Spinal cord (tissue), 10 donors: Measurements from ENCODE around the gene POLE4. TPM values are rescaled to one million over a fixed set of nuclear protein-coding genes. Genes with fewer than 3 reads are reported as not detected.

Experiments
- DNase-seq, 6 donors: peaks; one replicate each; pipeline versions ENCODE4 v3.0.0 to v3.0.0-alpha.2; 2013 to 2015; ENCODE audit warnings: low spot score in 6 of 6, low read depth in 4 of 6
- H3K27ac ChIP-seq: one replicate; pipeline ENCODE4 v1.5.1; 2013; ENCODE audit warnings: low read depth, low read length, control low read depth
- H3K27me3 ChIP-seq: one replicate; pipeline ENCODE4 v1.6.1; 2013; ENCODE audit warnings: low read length; ENCODE audit not compliant: control insufficient read depth, insufficient read depth
- H3K36me3 ChIP-seq: one replicate; pipeline ENCODE4 v1.6.1; 2013; ENCODE audit warnings: low read length; ENCODE audit not compliant: control insufficient read depth, insufficient read depth
- H3K4me1 ChIP-seq: one replicate; pipeline ENCODE4 v1.6.1; 2013; ENCODE audit warnings: low read length; ENCODE audit not compliant: control insufficient read depth, insufficient read depth
- H3K4me3 ChIP-seq: one replicate; pipeline ENCODE4 v1.5.1; 2013; ENCODE audit warnings: low read depth, low read length, control low read depth
- H3K9me3 ChIP-seq: one replicate; pipeline ENCODE4 v1.6.1; 2013; ENCODE audit warnings: low read length; ENCODE audit not compliant: control insufficient read depth, insufficient read depth
- WGBS: methylation state at CpG from one replicate; pipeline ENCODE4 v1.1.5; 2013; ENCODE audit warnings: missing lambda C conversion rate; ENCODE audit not compliant: insufficient coverage; 5-methylcytosine and 5-hydroxymethylcytosine counted together
- polyA plus RNA-seq, 2 donors: library from polyadenylated mRNA; unstranded; fragments of 120-200 nt; gene quantifications; one replicate each; pipeline ENCODE4 v1.2.1, GENCODE V29; 2013; ENCODE audit not compliant: insufficient read length in 2 of 2
- total RNA-seq, 2 donors: library from RNA; depleted of rRNA in 1 of 2; stranded (reverse); fragments of 120-200 nt in 1 of 2; fragments of >200 nt in 1 of 2; gene quantifications; one replicate each; pipeline versions ENCODE4 v1.2.3 to v1.2.4, GENCODE V29; 2013 to 2014
- donor health status: healthy.

POLE4 gene
- total and polyA plus RNA-seq, 4 donors: 20.7 to 88.9 (median 71.8) TPM

DNA sequence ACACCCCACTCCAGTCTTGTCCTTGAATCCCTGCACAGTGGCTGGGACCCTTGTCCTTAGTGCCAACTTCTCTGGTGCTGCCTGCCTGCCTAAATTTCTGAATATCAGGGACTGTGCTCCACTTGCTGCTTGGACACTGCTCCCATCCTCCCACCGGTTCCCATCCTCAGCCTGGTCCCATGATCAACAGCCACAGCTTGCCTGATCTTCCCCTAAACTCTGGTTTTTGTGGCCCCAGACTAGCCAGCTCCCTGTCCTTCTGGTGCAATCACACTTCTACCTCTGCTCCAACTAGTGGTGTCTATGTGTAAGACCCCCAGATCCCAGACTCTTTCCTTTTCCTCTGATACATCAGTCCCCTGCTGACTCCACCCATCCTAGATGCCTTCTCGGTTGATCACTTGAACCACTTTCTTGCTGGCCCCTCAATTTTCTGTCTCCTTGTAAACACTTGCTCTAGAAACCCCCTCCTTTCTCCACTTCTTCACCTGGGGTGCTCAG, 37.2 kb upstream of the POLE4 start:
- H3K27ac ChIP-seq: no peak overlapping the region
- WGBS: 89% methylated on average over 2 of the region's 2 CpGs
- DNase-seq: no peak
- no peaks in the 10 kb centered on the region for H3K9me3 ChIP-seq
- H3K36me3 ChIP-seq: no peaks in the 10 kb centered on the region
- no peaks in the 10 kb centered on the region for H3K27me3 ChIP-seq
- H3K4me1 ChIP-seq: peaks cover 9% of the 10 kb centered on the region
- H3K4me3 ChIP-seq: no peak overlapping the region

DNA sequence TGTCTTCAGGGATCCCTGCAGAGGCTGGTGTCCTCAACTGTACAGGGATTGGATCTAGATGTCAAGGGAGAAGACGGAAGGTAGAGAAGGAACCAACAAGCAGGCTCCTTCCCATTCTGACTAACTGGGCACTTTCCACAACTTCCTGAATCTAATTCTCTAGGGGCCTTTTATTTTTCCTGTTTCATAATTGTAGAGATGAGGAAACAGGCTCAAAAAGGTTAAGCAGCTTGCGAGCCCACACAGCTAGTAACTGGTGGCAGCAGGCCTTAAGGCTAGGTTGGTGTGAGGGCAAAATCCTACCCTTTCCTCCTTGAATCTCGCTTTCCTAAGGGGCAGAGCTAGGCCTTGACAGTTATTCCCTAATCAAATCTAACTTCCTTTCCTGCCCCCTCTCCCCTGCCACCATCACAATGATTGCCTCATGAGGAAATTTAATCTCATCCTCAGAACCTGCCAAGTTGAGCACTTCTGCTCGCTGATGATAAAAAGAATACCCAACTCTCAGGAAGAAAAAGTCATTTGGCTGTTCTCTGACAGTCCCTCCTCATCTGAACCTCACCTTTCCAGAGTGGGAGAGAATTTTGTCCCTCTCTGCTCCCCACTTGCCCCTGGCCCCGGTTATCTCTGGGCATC, 35.7 kb upstream of the POLE4 start:
- Histone ChIP-seq H3K36me3 (no peaks in the 10 kb centered on the region), H3K27me3 (no peaks in the 10 kb centered on the region), H3K4me3 (no peak overlapping the region), H3K27ac (no peak overlapping the region), H3K4me1 (peaks cover 9% of the 10 kb centered on the region), H3K9me3 (no peaks in the 10 kb centered on the region)
- 96% methylated on average over 3 of the region's 5 CpGs for WGBS
- no peak for DNase-seq

DNA sequence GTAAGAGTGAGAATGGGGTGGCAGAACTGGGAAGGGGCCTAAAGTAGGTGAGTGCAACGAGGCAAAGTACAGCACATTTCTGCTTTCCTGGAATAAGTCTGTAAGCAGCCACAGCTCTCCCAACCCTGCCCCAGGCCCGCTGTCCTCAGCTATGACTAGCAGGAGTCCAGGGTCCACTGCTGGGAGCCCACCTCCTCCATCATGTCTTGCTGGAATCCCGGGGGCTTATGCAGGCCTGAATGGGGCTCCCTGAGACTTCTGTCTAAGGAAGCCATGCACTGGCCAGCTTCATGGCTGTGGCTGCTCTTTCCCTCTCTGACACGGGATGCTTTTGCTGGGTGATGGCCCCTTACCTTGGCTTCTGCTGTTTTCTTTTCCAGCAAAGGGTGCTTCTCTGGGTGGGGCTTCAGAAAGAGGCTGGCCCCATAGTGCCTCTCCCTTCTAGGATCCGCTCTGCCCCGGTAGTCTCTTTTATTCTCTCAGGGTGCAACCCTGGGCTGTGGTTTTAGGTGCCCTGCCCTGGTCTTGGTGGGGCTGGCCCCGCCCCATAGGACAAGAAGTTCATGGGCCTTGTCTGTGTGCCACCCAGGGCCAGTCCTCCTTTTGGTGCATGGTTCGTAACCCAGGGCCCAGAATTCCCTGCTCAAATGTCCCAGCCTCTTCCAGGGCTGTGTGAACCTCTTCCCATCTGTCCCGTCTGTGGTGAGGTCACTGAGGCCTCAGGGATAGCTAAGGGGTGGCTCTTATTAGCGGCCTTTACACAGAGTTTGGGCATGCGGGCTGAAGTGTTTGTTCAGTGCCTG, 33.8 kb upstream of the POLE4 start:
- Histone ChIP-seq H3K36me3 (no peaks in the 10 kb centered on the region), H3K27ac (no peak overlapping the region), H3K9me3 (no peaks in the 10 kb centered on the region), H3K4me3 (no peak overlapping the region), H3K27me3 (no peaks in the 10 kb centered on the region), H3K4me1 (peaks cover 5% of the 10 kb centered on the region)
- no peak for DNase-seq
- 88% methylated on average over 8 of the region's 11 CpGs for WGBS

DNA sequence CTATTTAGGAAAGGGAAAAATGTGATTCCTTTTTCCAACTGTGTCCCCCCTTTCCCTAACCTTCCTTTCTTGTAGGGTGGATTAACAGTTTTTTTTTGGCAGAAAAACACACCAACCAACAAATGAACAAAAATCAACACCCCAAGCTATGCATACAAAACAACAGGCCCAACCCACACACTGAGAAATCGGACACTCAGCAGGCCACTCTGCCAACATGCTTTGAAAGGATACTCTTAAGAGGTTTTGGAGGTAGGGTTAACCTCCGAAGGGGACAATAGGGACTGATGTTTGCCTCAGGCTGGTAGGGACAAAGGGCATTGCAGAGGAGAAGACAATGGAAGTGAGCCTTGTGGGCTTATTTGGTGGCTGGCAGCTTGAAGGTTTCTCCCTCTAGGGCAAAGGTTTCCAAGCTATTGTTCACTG, 33.1 kb upstream of the POLE4 start:
- 43% methylated on average over 1 of the region's 2 CpGs for WGBS
- H3K4me1 ChIP-seq: no peaks in the 10 kb centered on the region
- DNase-seq: no peak
- H3K4me3 ChIP-seq: no peak overlapping the region
- H3K36me3 ChIP-seq: no peaks in the 10 kb centered on the region
- H3K9me3 ChIP-seq: no peaks in the 10 kb centered on the region
- no peaks in the 10 kb centered on the region for H3K27me3 ChIP-seq
- H3K27ac ChIP-seq: no peak overlapping the region

DNA sequence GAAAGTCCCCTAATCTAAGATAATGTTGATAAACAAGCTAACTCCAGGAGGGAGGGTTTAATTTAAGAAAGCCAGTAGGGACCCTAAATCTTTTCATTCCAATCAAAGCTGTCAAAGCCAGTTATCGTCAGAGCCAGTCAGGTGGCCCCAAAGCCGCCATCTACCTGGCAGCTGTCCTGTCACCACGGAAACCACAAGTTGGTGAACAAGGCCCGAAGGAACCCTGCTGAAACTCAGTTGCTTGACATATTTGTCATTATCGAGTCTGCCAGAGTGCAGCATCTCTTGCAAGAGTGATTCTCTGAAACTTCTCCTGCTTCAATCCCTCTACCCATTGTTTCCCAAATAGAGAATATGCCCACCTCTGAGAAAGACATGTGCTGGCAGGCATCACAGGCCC, 30.8 kb upstream of the POLE4 start:
- H3K9me3 ChIP-seq: no peaks in the 10 kb centered on the region
- no peaks in the 10 kb centered on the region for H3K36me3 ChIP-seq
- DNase-seq: peak in 1 of 6 donors; percentile 43
- WGBS: 45% methylated on average over 5 of the region's 5 CpGs
- H3K27ac ChIP-seq: no peak overlapping the region
- H3K4me1 ChIP-seq: no peaks in the 10 kb centered on the region
- no peak overlapping the region for H3K4me3 ChIP-seq
- H3K27me3 ChIP-seq: no peaks in the 10 kb centered on the region

DNA sequence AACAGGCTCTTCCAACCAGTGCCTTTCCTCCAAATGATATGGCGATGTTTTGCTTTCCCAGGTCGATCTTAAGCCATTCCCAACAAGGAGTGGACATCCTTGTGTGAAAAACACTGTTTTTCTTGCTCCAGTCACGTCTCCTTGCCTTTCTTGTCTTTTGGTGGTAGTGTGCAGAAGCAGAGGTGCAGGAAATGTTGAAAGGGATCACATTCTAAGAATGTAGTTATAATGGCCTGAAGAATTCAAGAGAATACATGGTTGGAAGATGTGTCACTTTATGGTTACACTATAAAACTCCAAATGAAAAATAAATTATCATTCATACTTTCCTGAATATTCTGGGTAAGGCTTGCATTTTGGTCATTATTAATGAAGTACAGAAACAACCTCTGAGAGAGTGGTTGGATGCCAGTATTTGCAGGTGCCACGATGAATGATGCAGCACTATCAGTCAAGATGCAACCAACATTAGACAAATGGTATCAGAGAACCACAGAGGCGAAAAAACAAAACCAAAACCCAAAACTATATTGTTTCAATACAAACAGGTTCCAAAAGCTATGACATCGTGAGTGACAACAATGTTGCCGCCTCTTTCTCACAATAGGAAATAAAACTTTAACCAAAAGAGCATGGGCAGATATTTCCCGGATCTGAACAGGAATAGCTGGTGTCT, 27.5 kb upstream of the POLE4 start:
- no peaks in the 10 kb centered on the region for H3K27me3 ChIP-seq
- H3K4me3 ChIP-seq: no peak overlapping the region
- 94% methylated on average over 2 of the region's 8 CpGs for WGBS
- H3K4me1 ChIP-seq: no peaks in the 10 kb centered on the region
- no peak for DNase-seq
- no peaks in the 10 kb centered on the region for H3K36me3 ChIP-seq
- no peaks in the 10 kb centered on the region for H3K9me3 ChIP-seq
- H3K27ac ChIP-seq: no peak overlapping the region

DNA sequence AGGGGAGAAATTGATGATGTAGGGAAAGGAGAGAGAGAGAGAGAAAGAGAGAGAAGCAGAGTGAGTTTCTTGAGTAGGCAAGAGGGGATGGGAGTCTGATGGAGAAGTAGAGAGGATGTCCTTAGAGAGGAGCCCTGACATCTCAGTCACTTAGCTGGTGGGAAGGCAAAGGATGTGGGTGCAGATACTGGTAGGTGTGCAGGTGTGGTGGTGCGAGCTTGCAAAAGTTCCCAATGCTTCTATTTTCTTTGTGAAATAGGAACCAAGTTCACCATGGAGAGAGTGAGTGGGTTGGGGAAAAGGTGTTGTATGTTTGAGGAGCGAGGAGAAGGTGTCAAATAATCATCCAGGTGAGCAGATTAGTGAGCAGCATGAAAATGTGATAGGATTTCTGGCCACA, 26.5 kb upstream of the POLE4 start:
- WGBS: 100% methylated on average over 2 of the region's 2 CpGs
- no peak for DNase-seq
- H3K36me3 ChIP-seq: no peaks in the 10 kb centered on the region
- H3K4me3 ChIP-seq: no peak overlapping the region
- no peaks in the 10 kb centered on the region for H3K4me1 ChIP-seq
- H3K27ac ChIP-seq: no peak overlapping the region
- no peaks in the 10 kb centered on the region for H3K9me3 ChIP-seq
- no peaks in the 10 kb centered on the region for H3K27me3 ChIP-seq

DNA sequence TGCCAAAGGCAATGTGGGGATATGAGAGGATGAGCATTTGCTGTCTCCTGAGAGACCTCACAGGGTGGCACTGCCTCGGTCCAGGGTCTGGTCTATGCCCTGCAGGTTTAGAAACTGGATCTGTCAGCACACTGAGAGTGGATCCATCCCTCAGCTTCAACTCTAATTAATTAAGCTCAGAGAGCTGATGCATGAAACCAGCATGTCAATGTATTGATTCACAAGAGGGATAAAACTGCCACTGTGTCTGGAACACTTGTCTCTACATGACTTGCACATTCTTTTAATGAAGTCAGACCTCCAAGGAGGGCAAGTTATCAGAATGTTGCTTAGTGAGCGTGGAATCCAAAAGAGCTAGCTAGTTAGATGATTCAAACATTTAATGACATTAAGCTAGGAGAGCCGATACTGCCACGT, 22.5 kb upstream of the POLE4 start:
- WGBS: 86% methylated on average over 4 of the region's 4 CpGs
- peak in 1 of 6 donors; percentile 54 for DNase-seq
- Histone ChIP-seq H3K4me1 (no peaks in the 10 kb centered on the region), H3K4me3 (no peak overlapping the region), H3K36me3 (no peaks in the 10 kb centered on the region), H3K27ac (no peak overlapping the region), H3K27me3 (no peaks in the 10 kb centered on the region), H3K9me3 (no peaks in the 10 kb centered on the region)

DNA sequence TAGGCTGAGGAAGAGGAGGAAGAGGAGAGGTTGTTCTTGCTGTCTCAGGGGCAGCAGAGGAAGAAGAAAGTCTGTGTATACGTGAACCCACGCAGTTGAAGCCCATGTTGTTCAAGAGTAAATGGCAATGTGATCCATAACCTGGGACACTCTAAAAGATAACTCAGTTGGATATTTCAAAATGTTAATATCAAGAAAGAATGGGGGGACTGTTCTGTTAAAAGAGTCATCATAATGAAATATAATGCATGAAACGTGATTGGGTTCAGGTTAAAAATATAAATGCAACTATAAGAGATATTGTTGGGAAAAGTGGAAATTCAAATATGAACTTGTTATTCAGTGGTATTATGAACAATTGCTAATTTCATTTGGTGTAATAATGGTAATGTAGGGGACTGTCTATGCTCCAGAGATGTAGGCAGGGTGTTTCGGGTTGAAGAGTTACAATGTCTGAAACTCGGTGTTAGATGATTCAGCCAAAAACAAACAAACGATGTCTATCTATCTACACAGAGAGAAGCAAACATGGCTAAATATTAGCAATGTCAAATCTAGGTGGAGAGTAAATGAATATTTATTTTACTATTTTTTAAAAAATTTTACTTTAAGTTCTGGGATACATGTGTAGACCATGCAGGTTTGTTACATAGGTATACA, 21.1 kb upstream of the POLE4 start:
- DNase-seq: no peak
- H3K4me1 ChIP-seq: no peaks in the 10 kb centered on the region
- H3K27ac ChIP-seq: no peak overlapping the region
- no peaks in the 10 kb centered on the region for H3K36me3 ChIP-seq
- no peaks in the 10 kb centered on the region for H3K27me3 ChIP-seq
- no peaks in the 10 kb centered on the region for H3K9me3 ChIP-seq
- no peak overlapping the region for H3K4me3 ChIP-seq
- WGBS: 100% methylated on average over 3 of the region's 6 CpGs
